Epithelial cell of esophagus (primary cell): ENCODE measurements around the gene MAP1B.
A peak's percentile ranks its signal among the peaks of the same experiment; 100 is the strongest.

ENCODE experiments used
- DNase-seq: peaks from one replicate; pipeline ENCODE4 v3.0.0; 2010; ENCODE audit warnings: low read depth
- H3K4me3 ChIP-seq: 2 replicates; pipeline ENCODE4 v1.5.1; 2011; ENCODE audit warnings: mild to moderate bottlenecking, low read length, control low read depth
- CTCF ChIP-seq: IDR thresholded peaks from 2 replicates; pipeline ENCODE4 v1.5.1; 2011; ENCODE audit warnings: low read depth, mild to moderate bottlenecking, low read length, control low read depth, inconsistent platforms; ENCODE audit not compliant: insufficient read depth; ENCODE audit errors: missing control alignments

The MAP1B gene

GRCh38 chr5:72248410-72248981, 141.2 kb downstream of the MAP1B start:
- TF ChIP-seq CTCF: no peak
- no peak overlapping the region for H3K4me3 ChIP-seq
- peak; percentile 74 for DNase-seq

GRCh38 chr5:72251386-72251785, 144.1 kb downstream of the MAP1B start:
- TF ChIP-seq CTCF: no peak
- H3K4me3 ChIP-seq: no peak overlapping the region
- DNase-seq: no peak

GRCh38 chr5:72252008-72252407, 144.7 kb downstream of the MAP1B start:
- no peak for DNase-seq
- no peak overlapping the region for H3K4me3 ChIP-seq
- no peak for TF ChIP-seq CTCF

- TF ChIP-seq CTCF: no peak
- no peak for DNase-seq
- H3K4me3 ChIP-seq: no peak overlapping the region
Observed at GRCh38 chr5:72252574-72253155, 145.4 kb downstream of the MAP1B start.

GRCh38 chr5:72255237-72255636, 148.0 kb downstream of the MAP1B start:
- H3K4me3 ChIP-seq: no peak overlapping the region
- TF ChIP-seq CTCF: no peak
- DNase-seq: no peak

GRCh38 chr5:72255670-72256069, 148.4 kb downstream of the MAP1B start:
- TF ChIP-seq CTCF: no peak
- DNase-seq: no peak
- no peak overlapping the region for H3K4me3 ChIP-seq

- no peak overlapping the region for H3K4me3 ChIP-seq
- DNase-seq: no peak
Observed at GRCh38 chr5:72256536-72256935, 149.3 kb downstream of the MAP1B start.

More at GRCh38 chr5:72256536-72256935, 149.3 kb downstream of the MAP1B start:
- no peak for TF ChIP-seq CTCF
